H1 (cell line): ENCODE data around the gene LAMTOR5. TPM values are rescaled to one million over a fixed set of nuclear protein-coding genes. Genes with fewer than 3 reads are reported as not detected.

Experiments used
- CTCF ChIA-PET: fragments of 300-600 bp; sonication (Branson Sonifier 250); formaldehyde crosslinking; loops from one replicate; lab custom pipeline; 2021; ENCODE audit not compliant: partially characterized antibody; lab: Charles Lee
- POLR2A ChIA-PET: fragments of 300-600 bp; sonication (Branson Sonifier 250); formaldehyde crosslinking; loops from one replicate; lab custom pipeline; 2021; ENCODE audit warnings: inconsistent platforms; ENCODE audit not compliant: partially characterized antibody; lab: Charles Lee
- DNase-seq, 2 experiments: peaks; one replicate each; pipeline versions ENCODE4 v3.0.0 to v3.0.0-alpha.2; 2010 to 2022; ENCODE audit warnings: low spot score in 2 of 2, low read depth in 1 of 2, mixed read lengths in 1 of 2
- FAIRE-seq: peaks from 2 replicates; lab custom pipeline; 2011; peaks lifted over from hg19 to GRCh38; lab: Jason Lieb, UNC
- H2AFZ ChIP-seq: 2 replicates; pipeline ENCODE4 v1.8.1; 2012; ENCODE audit warnings: low read length, inconsistent platforms
- H2AK5ac ChIP-seq: 2 replicates; pipeline ENCODE4 v1.6.1; 2013; ENCODE audit warnings: low read depth, low read length
- H2BK120ac ChIP-seq: replicated peaks from 2 replicates; pipeline ENCODE3; 2013; ENCODE audit warnings: low read depth, low read length, inconsistent platforms
- H2BK12ac ChIP-seq: 2 replicates; pipeline ENCODE4 v1.6.1; 2013; ENCODE audit warnings: low read depth, low read length
- H2BK15ac ChIP-seq: 2 replicates; pipeline ENCODE4 v1.6.1; 2013; ENCODE audit warnings: low read length
- H2BK20ac ChIP-seq: 2 replicates; pipeline ENCODE4 v1.6.1; 2013; ENCODE audit warnings: low read length
- H2BK5ac ChIP-seq: 2 replicates; pipeline ENCODE4 v1.6.1; 2013; ENCODE audit warnings: low read depth, low read length
- H3K14ac ChIP-seq: 2 replicates; pipeline ENCODE4 v1.6.1; 2013; ENCODE audit warnings: inconsistent platforms; ENCODE audit not compliant: insufficient read length
- H3K18ac ChIP-seq: 2 replicates; pipeline ENCODE4 v1.6.1; 2013; ENCODE audit warnings: low read length; ENCODE audit errors: extremely low read depth
- H3K23ac ChIP-seq: 2 replicates; pipeline ENCODE4 v1.6.1; 2013; ENCODE audit warnings: inconsistent platforms; ENCODE audit not compliant: insufficient read length
- H3K23me2 ChIP-seq: 2 replicates; pipeline ENCODE4 v1.6.1; 2013; ENCODE audit warnings: low read depth, low read length
- H3K27ac ChIP-seq: 2 replicates; pipeline ENCODE4 v1.6.1; 2011; ENCODE audit warnings: low read depth, low read length, inconsistent platforms
- H3K27me3 ChIP-seq, 4 experiments: replicated peaks in 1 of 4; 1 replicate in 1 of 4; 2 replicates in 3 of 4; pipeline versions ENCODE4 v1.6.1 to v1.8.1; 2011 to 2013; ENCODE audit warnings: low read length in 3 of 4, mild to moderate bottlenecking in 3 of 4, inconsistent platforms in 2 of 4, mixed read lengths in 2 of 4, moderate library complexity in 1 of 4; ENCODE audit not compliant: control insufficient read depth in 3 of 4, insufficient read depth in 3 of 4; ENCODE audit errors: extremely low read depth in 1 of 4
- H3K36me3 ChIP-seq, 4 experiments: 2 replicates each; pipeline versions ENCODE4 v1.6.1 to v1.8.1; 2011 to 2013; ENCODE audit warnings: mild to moderate bottlenecking in 4 of 4, low read length in 3 of 4, moderate library complexity in 2 of 4, control low read depth in 1 of 4, inconsistent platforms in 1 of 4; ENCODE audit not compliant: insufficient read depth in 4 of 4, control insufficient read depth in 2 of 4
- H3K4ac ChIP-seq: replicated peaks from 2 replicates; pipeline ENCODE3; 2013; ENCODE audit warnings: low read length, low read depth, mixed read lengths, inconsistent platforms; ENCODE audit not compliant: insufficient read length
- H3K4me1 ChIP-seq, 4 experiments: replicated peaks in 1 of 4; 1 replicate in 1 of 4; 2 replicates in 3 of 4; pipeline versions ENCODE4 v1.6.1 to v1.8.1; 2011 to 2013; ENCODE audit warnings: low read length in 3 of 4, inconsistent platforms in 2 of 4, mixed read lengths in 1 of 4; ENCODE audit not compliant: insufficient read depth in 4 of 4, control insufficient read depth in 3 of 4
- H3K4me2 ChIP-seq, 2 experiments: 2 replicates each; pipeline versions ENCODE4 v1.6.1 to v1.8.1; 2011 to 2013; ENCODE audit warnings: low read depth in 2 of 2, low read length in 2 of 2, control low read depth in 1 of 2, inconsistent platforms in 1 of 2, mild to moderate bottlenecking in 1 of 2; ENCODE audit not compliant: insufficient read depth in 1 of 2
- H3K4me3 ChIP-seq, 4 experiments: fragments of 200-600, 300-600 bp in 1 of 4; sonication (generic), shearing (Covaris generic), sonication (Bioruptor Twin) in 1 of 4; 2 replicates each; pipeline versions ENCODE4 v1.5.1 to v1.8.1; 2011 to 2016; ENCODE audit warnings: low read length in 4 of 4, low read depth in 3 of 4, control low read depth in 2 of 4, inconsistent platforms in 2 of 4, mild to moderate bottlenecking in 2 of 4, mixed read lengths in 1 of 4, moderate library complexity in 1 of 4; ENCODE audit not compliant: insufficient read depth in 2 of 4; ENCODE audit errors: extremely low read depth in 1 of 4
- H3K56ac ChIP-seq: replicated peaks from 2 replicates; pipeline ENCODE3; 2013; ENCODE audit warnings: low read depth, mild to moderate bottlenecking, mixed read lengths, low read length, inconsistent platforms; ENCODE audit not compliant: insufficient read length
- H3K79me1 ChIP-seq: 2 replicates; pipeline ENCODE4 v1.6.1; 2013; ENCODE audit warnings: low read depth, low read length, control low read depth
- H3K79me2 ChIP-seq, 2 experiments: 2 replicates each; pipeline versions ENCODE4 v1.6.1 to v1.8.1; 2012 to 2013; ENCODE audit warnings: low read length in 2 of 2, mild to moderate bottlenecking in 2 of 2, inconsistent platforms in 1 of 2; ENCODE audit not compliant: insufficient read depth in 2 of 2, control insufficient read depth in 1 of 2
- H3K9ac ChIP-seq, 4 experiments: replicated peaks in 1 of 4; 1 replicate in 1 of 4; 2 replicates in 3 of 4; pipeline versions ENCODE4 v1.6.1 to v1.8.1; 2011 to 2013; ENCODE audit warnings: low read depth in 3 of 4, low read length in 3 of 4, control low read depth in 2 of 4, mild to moderate bottlenecking in 2 of 4, moderate library complexity in 2 of 4, inconsistent platforms in 1 of 4; ENCODE audit errors: extremely low read depth in 1 of 4
- H3K9me3 ChIP-seq, 2 experiments: 2 replicates each; pipeline versions ENCODE4 v1.6.1 to v1.8.1; 2012 to 2013; ENCODE audit warnings: mild to moderate bottlenecking in 2 of 2, moderate library complexity in 2 of 2, control low read depth in 1 of 2, inconsistent platforms in 1 of 2, low read depth in 1 of 2, low read length in 1 of 2, mixed read lengths in 1 of 2; ENCODE audit not compliant: insufficient read depth in 2 of 2
- H4K20me1 ChIP-seq, 2 experiments: replicated peaks in 1 of 2; 2 replicates each; pipeline versions ENCODE3 to v1.8.1; 2011 to 2013; ENCODE audit warnings: inconsistent platforms in 2 of 2, low read length in 2 of 2, mild to moderate bottlenecking in 1 of 2; ENCODE audit not compliant: insufficient read depth in 2 of 2, control insufficient read depth in 1 of 2
- H4K5ac ChIP-seq: 2 replicates; pipeline ENCODE4 v1.6.1; 2013; ENCODE audit warnings: low read length, low read depth, mixed read lengths, inconsistent platforms; ENCODE audit not compliant: insufficient read length
- H4K8ac ChIP-seq: 2 replicates; pipeline ENCODE4 v1.8.0; 2013; ENCODE audit warnings: mild to moderate bottlenecking, moderate library complexity, low read length, inconsistent platforms; ENCODE audit not compliant: insufficient read depth; ENCODE audit errors: extremely low read depth
- H4K91ac ChIP-seq: replicated peaks from 2 replicates; pipeline ENCODE3; 2013; ENCODE audit warnings: low read length, mixed read lengths, inconsistent platforms; ENCODE audit not compliant: insufficient read length
- BCL11A ChIP-seq, 2 experiments: IDR thresholded peaks; one replicate each; pipeline ENCODE4 v1.6.1; 2011; ENCODE audit warnings: low read depth in 2 of 2, low read length in 2 of 2, mild to moderate bottlenecking in 2 of 2
- CBX8 ChIP-seq: fragments of 300-800, 300-1000 bp; sonication (generic); IDR thresholded peaks from 2 replicates; pipeline ENCODE4 v1.7.1; 2016; ENCODE audit warnings: low read depth, low read length, borderline replicate concordance
- CEBPB ChIP-seq: IDR thresholded peaks from 2 replicates; pipeline ENCODE4 v1.6.1; 2012; ENCODE audit warnings: low read depth, low read length
- CHD1 ChIP-seq: IDR thresholded peaks from 2 replicates; pipeline ENCODE4 v1.6.1; 2012; ENCODE audit warnings: low read depth, low read length, improper control_type of control experiment
- CREB1 ChIP-seq: IDR thresholded peaks from 2 replicates; pipeline ENCODE4 v1.6.1; 2012; ENCODE audit warnings: inconsistent platforms
- CTBP2 ChIP-seq: IDR thresholded peaks from 2 replicates; pipeline ENCODE4 v1.7.0; 2011; ENCODE audit warnings: borderline replicate concordance, mild to moderate bottlenecking, moderate library complexity, mixed read lengths, low read length; ENCODE audit not compliant: insufficient read depth, insufficient read length
- EGR1 ChIP-seq: IDR thresholded peaks from 2 replicates; pipeline ENCODE4 v1.6.1; 2011; ENCODE audit warnings: low read depth, low read length, borderline replicate concordance
- MAX ChIP-seq: IDR thresholded peaks from 2 replicates; pipeline ENCODE4 v1.6.1; 2012; ENCODE audit warnings: inconsistent platforms
- RNF2 ChIP-seq: fragments of 200-900, 300-1000 bp; sonication (generic); IDR thresholded peaks from 2 replicates; pipeline ENCODE4 v1.7.1; 2016; ENCODE audit warnings: borderline replicate concordance, low read depth, mild to moderate bottlenecking, antibody characterized with exemption, low read length; ENCODE audit not compliant: poor library complexity, severe bottlenecking; ENCODE audit errors: missing control alignments
- TAF1 ChIP-seq: IDR thresholded peaks from 2 replicates; pipeline ENCODE4 v1.6.1; 2011; ENCODE audit warnings: mild to moderate bottlenecking, low read depth, low read length
- TCF12 ChIP-seq: IDR thresholded peaks from 2 replicates; pipeline ENCODE4 v1.6.1; 2011; ENCODE audit warnings: low read depth, mild to moderate bottlenecking, low read length
- TEAD4 ChIP-seq: IDR thresholded peaks from 2 replicates; pipeline ENCODE4 v1.6.1; 2012; ENCODE audit warnings: low read depth, low read length, inconsistent platforms, mixed read lengths
- ZNF274 ChIP-seq: IDR thresholded peaks from 2 replicates; pipeline ENCODE4 v1.7.0; 2012; ENCODE audit warnings: low read length, borderline replicate concordance; ENCODE audit errors: extremely low read depth
- WGBS, 2 experiments: shearing (Covaris generic) in 1 of 2; methylation state at CpG; one replicate each; pipeline versions ENCODE4 v1.1.6 to v1.1.7; 2013 to 2015; ENCODE audit warnings: low lambda C conversion rate in 2 of 2, mixed read lengths in 2 of 2, inconsistent platforms in 1 of 2, low coverage in 1 of 2, missing lambda C conversion rate in 1 of 2; ENCODE audit not compliant: insufficient replicate concordance in 2 of 2, insufficient coverage in 1 of 2, insufficient read length in 1 of 2; ENCODE audit errors: extremely low coverage in 1 of 2, missing lambda C conversion rate in 1 of 2; 5-methylcytosine and 5-hydroxymethylcytosine counted together
- polyA plus RNA-seq, 7 experiments: library from polyadenylated mRNA; depleted of rRNA in 3 of 7; stranded (reverse) in 5 of 7; unstranded in 2 of 7; fragments of >200 nt in 5 of 7; fragments of 200-250 nt in 2 of 7; gene quantifications; 1 replicate in 5 of 7; 2 replicates in 1 of 7; 4 replicates in 1 of 7; pipeline versions ENCODE4 v1.2.1 to v1.2.3, GENCODE V29; 2011 to 2013; ENCODE audit warnings: missing spikeins in 2 of 7, mixed read lengths in 2 of 7
- total RNA-seq: library from RNA; stranded (reverse); fragmentation: NEBNext Ultra II Directional; extraction: Animal tissue kit (Norgen Biotek cat#: 25700); gene quantifications from 2 replicates; pipeline ENCODE4 v1.2.1, GENCODE V29; 2021

Gene LAMTOR5
- total and polyA plus RNA-seq, 2 of the 8 experiments (the other 6 are each of a cell fraction or from before 2014, with no cell fraction given), result 84.4 to 297 TPM

DNA sequence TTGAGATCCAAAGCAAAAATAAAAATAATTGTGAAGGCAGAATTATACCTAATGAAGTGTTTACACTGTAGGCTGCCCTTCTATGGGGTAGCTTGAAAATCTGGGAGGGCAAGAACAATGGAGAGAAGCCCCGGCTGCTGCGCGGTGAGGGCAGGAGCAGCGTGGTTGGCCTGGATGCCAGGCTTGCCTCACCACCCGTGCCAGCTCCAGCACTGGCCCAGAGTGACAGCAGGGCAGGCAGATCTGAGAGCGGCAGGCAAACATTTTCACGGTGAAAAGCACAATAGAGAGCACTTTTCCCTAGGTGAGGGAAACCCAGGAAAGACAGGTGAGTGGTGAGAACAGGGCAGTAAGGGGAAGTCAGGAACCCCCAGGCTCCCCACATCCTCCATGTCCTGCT, 44.8 kb upstream of the LAMTOR5 start:
- Histone ChIP-seq H2BK120ac (no peak overlapping the region), H3K56ac (no peak overlapping the region), H3K4me1 (peaks cover 2 to 5% (median 3%) of the 10 kb centered on the region in 4 experiments; a peak in 4 of 7 replicates), H3K18ac (no peak overlapping the region), H2BK12ac (no peak overlapping the region), H4K5ac (no peak overlapping the region), H3K4me2 (no peak overlapping the region), H3K23me2 (no peaks in the 10 kb centered on the region), H3K23ac (no peak overlapping the region), H2BK15ac (no peak overlapping the region), H2AK5ac (no peak overlapping the region), H3K9ac (no peak overlapping the region), H2AFZ (no peak overlapping the region), H4K8ac (no peak overlapping the region), H3K36me3 (no peaks in the 10 kb centered on the region), H3K27me3 (no peaks in the 10 kb centered on the region), H3K14ac (no peak overlapping the region), H3K4me3 (no peak overlapping the region), H4K20me1 (no peaks in the 10 kb centered on the region), H3K9me3 (no peaks in the 10 kb centered on the region), H2BK20ac (no peak overlapping the region), H3K4ac (no peak overlapping the region), H3K79me2 (no peaks in the 10 kb centered on the region), H3K27ac (no peak overlapping the region), H2BK5ac (no peak overlapping the region), H4K91ac (no peak overlapping the region), H3K79me1 (no peaks in the 10 kb centered on the region)
- DNase-seq (no peak), FAIRE-seq (no peak)
- CTCF ChIA-PET, result interaction anchor here (1.1 to 35.1 kb wide), 13 partner anchors 8 to 318 kb away, joined by 3 to 828 read pairs (median 7); partner anchors contain the start of genes KCNC4 and LAMTOR5
- 81% methylated on average over 7 of the region's 7 CpGs; no CpG with 5 or more reads in 1 of the 2 experiments for WGBS, 2 experiments
- POLR2A ChIA-PET, result no interaction called here
- TF ChIP-seq CEBPB, result no peak
- TF ChIP-seq CBX8, result no peak
- no peak for TF ChIP-seq EGR1
- TF ChIP-seq MAX, result no peak
- no peak for TF ChIP-seq CREB1
- TF ChIP-seq CHD1, result no peak
- no peak for TF ChIP-seq TCF12
- no peak for TF ChIP-seq ZNF274
- TF ChIP-seq BCL11A (IDR thresholded peaks at IDR 0.05; ENCODE audit: low read depth in 2 of 2, low read length in 2 of 2), result no peak
- no peak for TF ChIP-seq TAF1
- no peak for TF ChIP-seq TEAD4
- TF ChIP-seq CTBP2, result no peak
- no peak for TF ChIP-seq RNF2
